GM12874 (cell line): ENCODE results near the gene ACOT6.

Experiments used
- TF ChIP-seq, protein P1 (sequence below): IDR thresholded peaks from 2 replicates; pipeline ENCODE4 v1.5.1; 2011; ENCODE audit warnings: low read depth, mild to moderate bottlenecking, control low read depth, low read length, moderate library complexity; ENCODE audit not compliant: insufficient read depth

The ACOT6 gene

GRCh38 chr14:73637830-73638229 lies 25.5 kb downstream of the ACOT6 start:
- TF ChIP-seq, protein P1, sequence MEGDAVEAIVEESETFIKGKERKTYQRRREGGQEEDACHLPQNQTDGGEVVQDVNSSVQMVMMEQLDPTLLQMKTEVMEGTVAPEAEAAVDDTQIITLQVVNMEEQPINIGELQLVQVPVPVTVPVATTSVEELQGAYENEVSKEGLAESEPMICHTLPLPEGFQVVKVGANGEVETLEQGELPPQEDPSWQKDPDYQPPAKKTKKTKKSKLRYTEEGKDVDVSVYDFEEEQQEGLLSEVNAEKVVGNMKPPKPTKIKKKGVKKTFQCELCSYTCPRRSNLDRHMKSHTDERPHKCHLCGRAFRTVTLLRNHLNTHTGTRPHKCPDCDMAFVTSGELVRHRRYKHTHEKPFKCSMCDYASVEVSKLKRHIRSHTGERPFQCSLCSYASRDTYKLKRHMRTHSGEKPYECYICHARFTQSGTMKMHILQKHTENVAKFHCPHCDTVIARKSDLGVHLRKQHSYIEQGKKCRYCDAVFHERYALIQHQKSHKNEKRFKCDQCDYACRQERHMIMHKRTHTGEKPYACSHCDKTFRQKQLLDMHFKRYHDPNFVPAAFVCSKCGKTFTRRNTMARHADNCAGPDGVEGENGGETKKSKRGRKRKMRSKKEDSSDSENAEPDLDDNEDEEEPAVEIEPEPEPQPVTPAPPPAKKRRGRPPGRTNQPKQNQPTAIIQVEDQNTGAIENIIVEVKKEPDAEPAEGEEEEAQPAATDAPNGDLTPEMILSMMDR: no peak

DNA sequence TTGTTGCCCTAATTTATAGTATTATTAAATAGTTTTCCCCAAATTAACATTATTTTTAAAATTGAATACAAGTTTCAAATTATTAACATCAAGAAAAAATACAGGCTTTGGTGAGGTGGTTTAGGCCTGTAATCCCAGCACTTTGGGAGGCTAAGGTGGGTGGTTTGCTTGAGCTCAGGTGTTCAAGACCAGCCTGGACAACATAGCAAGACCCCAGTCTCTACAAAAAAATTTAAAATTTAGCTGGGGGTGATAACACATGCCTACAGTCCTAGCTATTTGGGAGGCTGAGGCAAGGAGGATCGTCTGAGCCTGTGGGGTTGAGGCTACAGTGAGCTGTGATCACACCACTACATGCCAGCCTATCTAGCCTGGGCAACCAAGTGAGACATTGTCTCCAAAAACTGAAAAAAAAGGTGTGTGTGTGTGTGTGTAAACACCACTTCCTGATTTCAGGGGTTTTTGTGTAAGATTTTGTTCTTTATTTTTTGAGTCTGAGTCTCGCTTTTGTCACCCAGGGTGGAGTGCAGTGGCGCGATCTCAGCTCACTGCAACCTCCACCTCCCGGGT lies 28.6 kb downstream of the ACOT6 start:
- TF ChIP-seq, protein P1: no peak

DNA sequence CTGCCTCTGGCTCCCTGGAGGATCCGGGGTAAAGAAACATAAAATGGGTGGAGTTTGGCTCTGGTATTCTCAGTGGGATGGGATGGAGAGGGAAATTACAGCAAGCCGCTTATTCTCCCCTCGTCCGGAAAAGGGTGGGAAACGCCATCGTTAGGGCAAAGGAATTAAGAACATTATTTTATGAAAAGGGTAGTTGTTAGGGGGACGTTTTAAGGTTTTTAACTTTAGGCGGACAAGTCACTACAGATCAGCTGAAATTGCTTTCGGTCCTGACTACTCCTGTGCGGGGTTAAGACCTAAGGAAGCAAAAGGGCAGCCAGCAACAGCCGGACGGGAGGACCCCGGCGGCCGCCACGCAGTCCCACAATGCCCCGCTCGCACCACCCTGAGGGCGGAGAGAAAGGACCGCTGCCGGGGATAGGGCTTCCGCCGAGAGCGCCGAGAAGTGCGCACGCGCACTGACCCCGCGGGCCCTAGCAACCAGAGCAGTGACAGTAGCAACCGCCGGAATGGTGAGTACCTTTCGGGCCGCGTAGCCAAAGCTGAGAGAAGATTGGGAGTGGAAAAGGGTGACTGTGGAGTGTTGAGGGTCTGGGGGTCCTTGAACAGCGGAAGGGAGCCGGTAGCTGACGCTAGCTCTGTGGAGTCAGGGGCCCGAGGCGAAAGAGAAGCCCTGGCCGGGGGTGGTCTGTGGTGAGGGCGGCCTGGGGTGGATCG lies 32.4 kb downstream of the ACOT6 start, which contains the start of gene DNAL1:
Gene DNAL1 (plus strand): TSS at position 456 of the 717 bp plus-strand sequence. CDS start 54 bp downstream, at position 510.
- TF ChIP-seq, protein P1: no peak

DNA sequence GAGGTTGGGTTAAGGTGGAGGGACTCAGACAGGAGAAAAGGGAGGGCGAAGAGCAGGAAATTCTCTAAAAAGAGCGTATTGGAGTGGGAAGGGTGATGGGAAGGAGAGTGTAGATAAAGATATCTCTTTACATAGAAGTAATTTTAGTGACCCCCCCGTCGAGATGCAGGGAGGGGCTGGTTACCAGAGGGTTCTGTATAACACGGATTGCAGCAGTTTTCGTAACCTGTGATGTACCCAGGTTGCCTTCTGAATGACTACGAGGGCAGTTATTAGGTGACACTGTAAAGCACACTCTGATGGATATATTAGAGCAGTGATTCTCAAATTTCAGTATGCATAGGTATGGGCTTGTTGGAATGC lies 32.9 kb downstream of the ACOT6 start:
- TF ChIP-seq, protein P1: no peak

DNA sequence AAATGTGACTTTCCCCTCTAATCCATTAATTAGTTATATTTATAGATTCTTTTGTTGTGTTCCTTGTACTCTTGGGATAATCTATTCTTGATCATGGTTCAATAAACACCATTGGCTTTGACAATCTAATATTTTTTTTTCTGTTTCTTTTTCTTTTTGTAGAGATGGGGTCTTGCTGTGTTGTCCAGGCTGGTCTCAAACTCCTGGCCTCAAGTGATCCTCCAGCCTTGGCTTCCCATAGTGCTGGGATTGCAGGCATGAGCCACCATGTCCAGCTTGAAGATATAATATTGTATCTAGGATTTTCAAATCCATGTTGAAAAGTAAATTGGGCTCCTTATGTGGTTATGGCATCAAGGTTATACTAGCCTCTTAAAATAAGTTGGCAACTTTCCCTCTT lies 38.7 kb downstream of the ACOT6 start:
- TF ChIP-seq, protein P1: no peak

GRCh38 chr14:73655851-73656250 lies 43.5 kb downstream of the ACOT6 start:
- TF ChIP-seq, protein P1: no peak

DNA sequence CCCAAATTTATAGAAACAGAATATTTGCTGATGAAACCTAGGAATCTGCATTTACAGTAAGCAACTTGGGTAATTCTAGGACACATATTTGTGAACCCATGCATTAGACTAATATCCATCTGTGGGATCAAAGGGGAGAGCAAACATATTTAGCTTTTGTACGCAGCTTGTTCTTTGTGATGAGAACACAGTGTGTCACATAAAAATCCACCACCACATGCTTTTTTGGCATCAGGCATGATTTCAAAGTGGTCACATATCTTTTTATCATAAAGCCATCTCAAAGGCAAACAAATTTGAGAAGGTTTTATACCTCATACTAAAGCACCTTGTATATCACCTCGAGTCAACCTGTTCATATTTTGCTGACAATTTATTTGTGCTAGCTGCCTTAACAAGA lies 48.2 kb downstream of the ACOT6 start:
- TF ChIP-seq, protein P1: no peak
